ENCODE measurements around the gene C5orf63.

GRCh38 chr5:127030259-127031146, 42.8 kb downstream of the C5orf63 start, which contains the start of gene MARCHF3:
- TF ChIP-seq, protein P1, sequence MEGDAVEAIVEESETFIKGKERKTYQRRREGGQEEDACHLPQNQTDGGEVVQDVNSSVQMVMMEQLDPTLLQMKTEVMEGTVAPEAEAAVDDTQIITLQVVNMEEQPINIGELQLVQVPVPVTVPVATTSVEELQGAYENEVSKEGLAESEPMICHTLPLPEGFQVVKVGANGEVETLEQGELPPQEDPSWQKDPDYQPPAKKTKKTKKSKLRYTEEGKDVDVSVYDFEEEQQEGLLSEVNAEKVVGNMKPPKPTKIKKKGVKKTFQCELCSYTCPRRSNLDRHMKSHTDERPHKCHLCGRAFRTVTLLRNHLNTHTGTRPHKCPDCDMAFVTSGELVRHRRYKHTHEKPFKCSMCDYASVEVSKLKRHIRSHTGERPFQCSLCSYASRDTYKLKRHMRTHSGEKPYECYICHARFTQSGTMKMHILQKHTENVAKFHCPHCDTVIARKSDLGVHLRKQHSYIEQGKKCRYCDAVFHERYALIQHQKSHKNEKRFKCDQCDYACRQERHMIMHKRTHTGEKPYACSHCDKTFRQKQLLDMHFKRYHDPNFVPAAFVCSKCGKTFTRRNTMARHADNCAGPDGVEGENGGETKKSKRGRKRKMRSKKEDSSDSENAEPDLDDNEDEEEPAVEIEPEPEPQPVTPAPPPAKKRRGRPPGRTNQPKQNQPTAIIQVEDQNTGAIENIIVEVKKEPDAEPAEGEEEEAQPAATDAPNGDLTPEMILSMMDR (IDR thresholded peaks at IDR 0.05) = no peak
- TF ChIP-seq ZFX (IDR thresholded peaks at IDR 0.05; ENCODE audit: borderline replicate concordance) = no peak

Data from 22Rv1 (cell line).